GM19240 (cell line): Measurements from ENCODE around the gene TAF7.
"Not testable (repeated sequence)": the region's sequence is repeated elsewhere in the genome, so short reads cannot be mapped to it uniquely, and the experiment has no call there.

Experiments
- DNase-seq: peaks from one replicate; pipeline ENCODE4 v3.0.0; 2011; ENCODE audit warnings: low spot score; ENCODE audit not compliant: insufficient read length

Gene TAF7

DNA sequence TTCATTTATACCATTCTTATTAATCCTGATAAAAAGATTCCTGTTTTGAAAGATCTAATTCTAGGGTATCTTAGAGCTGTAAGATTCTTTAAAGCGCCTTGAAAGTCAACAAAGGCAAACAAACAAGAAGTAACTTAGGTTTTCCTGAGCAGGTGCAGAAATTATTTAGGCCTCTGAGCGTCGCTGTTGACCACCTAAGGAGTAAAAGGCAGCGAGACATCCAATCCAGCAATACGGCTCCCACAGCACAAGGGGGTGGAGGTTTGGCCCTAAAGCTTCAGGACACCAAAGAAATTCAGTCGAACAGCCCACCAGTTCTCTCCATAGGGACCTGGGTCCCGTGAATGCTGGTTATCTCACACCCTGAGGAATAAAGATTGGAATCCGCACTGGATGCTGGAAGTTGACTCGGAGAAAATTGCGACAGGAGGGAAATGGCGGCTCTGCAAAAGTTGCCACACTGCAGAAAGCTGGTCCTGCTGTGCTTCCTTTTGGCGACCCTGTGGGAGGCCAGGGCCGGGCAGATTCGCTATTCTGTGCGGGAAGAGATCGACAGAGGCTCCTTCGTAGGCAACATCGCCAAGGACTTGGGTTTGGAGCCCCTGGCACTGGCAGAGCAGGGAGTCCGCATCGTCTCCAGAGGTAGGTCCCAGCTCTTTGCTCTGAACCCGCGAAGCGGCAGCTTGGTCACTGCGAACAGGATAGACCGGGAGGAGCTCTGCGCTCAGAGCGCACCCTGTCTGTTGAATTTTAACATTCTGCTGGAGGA is 18.1 kb upstream of the TAF7 start, which contains the start of gene PCDHGA2:
TSS of gene PCDHGA2 (plus strand) at position 223 of the 769 bp plus-strand sequence.
- DNase-seq: no peak

DNA sequence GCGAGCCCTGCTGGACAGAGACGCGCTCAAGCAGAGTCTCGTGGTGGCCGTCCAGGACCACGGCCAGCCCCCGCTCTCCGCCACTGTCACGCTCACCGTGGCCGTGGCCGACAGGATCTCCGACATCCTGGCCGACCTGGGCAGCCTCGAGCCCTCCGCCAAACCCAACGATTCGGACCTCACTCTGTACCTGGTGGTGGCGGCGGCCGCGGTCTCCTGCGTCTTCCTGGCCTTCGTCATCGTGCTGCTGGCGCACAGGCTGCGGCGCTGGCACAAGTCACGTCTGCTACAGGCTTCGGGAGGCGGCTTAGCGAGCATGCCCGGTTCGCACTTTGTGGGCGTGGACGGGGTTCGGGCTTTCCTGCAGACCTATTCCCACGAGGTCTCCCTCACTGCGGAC is 12.0 kb upstream of the TAF7 start:
- not testable (repeated sequence) for DNase-seq

DNA sequence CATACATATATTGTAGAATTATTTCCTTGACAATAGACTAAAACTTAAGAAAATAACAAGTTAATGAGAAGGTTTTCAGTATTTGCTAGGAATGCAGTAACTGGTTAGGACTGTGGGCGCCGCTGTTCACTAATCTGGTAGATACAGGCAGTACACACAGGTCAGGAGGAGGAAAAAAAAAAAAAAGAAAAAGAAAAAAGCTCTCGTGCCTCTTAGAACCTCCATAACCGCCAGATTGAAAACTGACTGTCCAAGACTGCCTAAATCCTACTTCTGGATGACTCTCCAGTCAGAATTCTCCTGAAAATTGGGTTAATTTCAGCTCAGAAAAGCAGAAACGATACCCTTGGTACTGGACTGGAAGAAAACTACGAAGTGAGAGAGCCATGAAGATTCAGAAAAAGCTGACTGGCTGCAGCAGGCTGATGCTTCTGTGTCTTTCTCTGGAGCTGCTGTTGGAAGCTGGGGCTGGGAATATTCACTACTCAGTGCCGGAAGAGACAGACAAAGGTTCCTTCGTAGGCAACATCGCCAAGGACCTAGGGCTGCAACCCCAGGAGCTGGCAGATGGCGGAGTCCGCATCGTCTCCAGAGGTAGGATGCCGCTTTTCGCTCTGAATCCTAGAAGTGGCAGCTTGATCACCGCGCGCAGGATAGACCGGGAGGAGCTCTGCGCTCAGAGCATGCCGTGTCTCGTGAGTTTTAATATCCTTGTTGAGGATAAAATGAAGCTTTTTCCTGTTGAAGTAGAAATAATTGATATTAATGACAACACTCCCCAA is 9.9 kb upstream of the TAF7 start, which contains the start of gene PCDHGA1:
TSS of gene PCDHGA1 (plus strand) at position 216 of the 782 bp plus-strand sequence.
- DNase-seq: no peak

DNA sequence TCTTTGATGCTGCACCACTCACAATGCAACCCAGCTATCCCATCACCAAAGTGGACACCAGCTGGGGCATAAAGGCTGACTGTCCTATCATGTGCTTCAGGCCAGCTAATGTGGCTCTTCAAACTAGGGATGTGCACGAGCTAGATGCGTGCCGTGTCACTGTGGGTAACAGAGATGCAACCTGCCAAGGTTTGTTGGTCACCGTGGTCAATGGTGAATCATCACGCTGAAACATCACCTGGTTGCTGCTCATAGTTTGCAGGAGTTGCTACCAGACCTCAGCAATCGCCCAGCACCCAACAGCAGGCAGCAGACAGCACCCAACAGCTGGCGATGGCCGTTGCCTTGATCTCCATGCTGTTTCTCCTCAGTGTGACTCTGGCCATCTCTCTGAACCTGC is 7.6 kb upstream of the TAF7 start:
- DNase-seq: no peak

DNA sequence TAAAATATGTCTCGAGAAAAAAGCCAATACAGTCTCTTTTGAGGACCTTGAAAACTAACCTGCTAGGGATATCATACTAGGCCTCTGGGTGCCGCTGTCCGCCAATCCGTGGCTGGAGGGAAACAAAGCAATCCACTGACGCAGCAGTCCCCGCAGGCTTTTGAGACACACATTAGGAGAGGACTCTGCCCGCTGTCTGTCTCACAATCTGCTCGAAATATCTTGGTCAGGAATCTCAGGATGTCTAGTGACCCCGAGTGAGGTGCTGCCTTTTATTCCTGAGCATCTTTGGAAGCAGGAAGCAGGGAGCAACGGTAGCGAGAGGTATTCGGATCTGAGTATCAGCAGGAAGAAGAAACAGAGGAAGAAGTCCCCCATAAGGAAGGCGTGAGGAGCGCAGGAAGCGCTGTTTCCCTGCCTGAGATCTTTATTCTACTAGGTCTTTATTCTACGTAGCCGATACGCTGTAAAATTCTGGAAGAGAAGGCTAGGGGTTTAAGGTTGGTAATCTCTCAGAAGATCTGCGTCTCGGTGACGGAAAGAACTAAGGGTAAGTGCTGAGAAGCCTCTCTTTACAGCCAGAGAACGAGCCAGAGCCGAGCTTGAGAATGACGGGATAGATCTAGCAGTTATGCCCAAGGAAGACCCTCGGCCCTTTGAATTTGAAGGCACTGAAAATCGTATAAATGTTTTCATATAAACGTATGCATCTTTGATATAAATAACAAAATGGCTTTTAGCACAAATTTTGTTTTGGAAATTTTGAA is 5.7 kb upstream of the TAF7 start:
- no peak for DNase-seq

DNA sequence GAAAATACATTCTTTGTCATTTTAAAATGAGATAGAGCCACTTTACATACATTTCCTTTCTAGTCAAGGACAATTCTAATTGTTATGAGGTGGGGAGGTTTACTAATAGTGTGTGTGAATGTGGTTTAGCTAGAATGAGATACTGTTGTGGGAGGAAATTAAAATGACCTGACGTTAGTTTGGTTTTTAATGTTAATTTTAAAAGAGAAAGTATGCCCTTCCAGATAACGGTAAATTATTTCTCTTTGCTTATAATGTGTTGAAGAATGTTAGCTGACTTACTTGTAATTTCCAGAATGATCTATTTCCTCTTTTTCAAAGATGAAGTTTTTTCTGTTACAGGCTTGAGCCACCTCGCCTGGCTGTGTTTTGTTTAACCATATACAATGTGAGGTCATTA is 1.7 kb upstream of the TAF7 start:
- no peak for DNase-seq

DNA sequence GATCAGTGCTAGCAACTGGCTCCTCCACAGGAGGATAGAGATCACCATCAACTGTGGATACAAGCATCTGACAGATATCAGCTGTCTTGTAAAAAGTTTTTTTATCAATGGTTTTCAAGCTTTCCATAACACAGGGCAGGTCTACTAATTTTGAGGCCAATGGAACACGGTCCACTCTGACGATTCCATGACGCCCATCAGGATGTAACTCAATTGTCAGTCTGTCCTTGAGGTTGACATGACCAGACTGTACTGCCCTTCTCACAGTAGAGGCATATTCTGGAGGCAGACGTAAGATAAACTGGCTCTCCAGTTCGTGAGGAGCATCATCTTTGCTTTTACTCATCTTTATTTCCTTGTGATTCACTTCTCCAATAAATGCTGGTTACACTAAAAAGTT is 885 bp downstream of the TAF7 start:
- DNase-seq: no peak

DNA sequence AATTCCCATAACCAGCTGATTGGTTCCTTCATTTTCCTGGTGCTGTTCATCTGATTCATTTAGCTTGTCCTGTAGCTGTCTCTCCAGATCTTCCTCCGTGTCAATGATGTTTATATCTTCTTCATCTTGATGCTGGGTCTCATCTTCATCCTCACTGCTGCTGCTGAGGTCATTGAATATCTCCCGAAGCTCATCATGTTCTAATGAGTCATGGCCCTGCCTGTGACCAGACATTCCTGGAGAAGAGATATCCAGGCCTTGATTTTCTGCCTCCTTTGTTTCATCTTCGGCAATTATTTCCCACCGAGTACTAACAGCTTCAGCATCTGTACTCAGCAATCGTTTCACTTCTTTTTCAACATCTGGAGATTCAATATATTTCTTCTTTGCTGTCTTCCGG is 1.4 kb downstream of the TAF7 start:
- no peak for DNase-seq

DNA sequence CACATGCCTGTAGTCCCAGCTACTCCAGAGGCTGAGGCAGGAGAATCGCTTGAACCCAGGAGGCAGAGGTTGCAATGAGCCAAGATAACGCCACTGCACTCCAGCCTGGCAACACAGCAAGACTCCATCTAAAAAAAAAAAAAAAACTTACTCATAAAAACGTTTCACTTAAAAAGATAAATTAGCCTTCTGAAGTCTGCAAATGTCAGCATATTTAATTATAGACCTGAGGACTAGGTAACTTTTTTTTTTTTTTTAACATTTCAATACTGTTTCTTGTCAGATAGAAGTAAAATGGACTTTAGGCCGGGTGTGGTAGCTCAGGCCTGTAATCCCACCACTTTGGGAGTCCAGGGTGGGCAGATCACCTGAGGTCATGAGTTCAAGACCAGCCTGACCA is 3.6 kb downstream of the TAF7 start:
- DNase-seq: not testable (repeated sequence)

DNA sequence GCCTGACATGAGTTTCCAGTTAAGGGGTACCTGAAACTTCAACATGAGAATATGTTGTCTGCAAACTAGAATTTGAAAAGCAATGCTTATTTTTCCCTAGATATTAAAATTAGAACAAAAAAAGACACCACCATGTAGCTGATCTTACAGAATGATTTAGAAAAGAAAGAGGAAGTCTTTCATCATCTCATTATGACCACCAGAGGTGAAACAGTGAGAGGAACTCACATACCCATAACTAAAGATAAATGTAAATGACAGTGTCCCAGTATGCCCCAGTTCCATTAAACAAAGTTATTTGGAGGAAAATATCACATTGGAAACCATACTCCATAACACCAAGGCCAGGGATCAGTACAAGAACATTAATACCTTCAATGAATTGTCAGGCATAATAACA is 6.9 kb downstream of the TAF7 start:
- DNase-seq: no peak

DNA sequence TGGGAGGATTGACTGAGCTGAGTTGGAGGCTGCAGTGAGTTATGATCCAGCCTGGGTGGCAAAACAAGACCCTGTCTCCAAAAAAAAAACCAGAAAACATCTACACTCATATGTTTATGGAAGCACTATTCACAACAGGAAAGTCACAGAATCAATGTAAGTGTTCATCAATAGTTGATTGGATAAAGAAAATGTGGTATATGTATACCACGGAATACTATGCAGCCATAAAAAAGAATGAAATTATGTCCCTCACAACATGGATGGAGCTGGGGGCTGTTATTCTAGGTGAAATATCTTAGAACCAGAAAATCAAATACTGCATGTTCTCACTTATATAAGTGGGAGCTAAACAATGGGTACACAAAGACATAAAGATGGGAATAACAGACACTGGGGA is 14.0 kb downstream of the TAF7 start:
- DNase-seq: no peak

DNA sequence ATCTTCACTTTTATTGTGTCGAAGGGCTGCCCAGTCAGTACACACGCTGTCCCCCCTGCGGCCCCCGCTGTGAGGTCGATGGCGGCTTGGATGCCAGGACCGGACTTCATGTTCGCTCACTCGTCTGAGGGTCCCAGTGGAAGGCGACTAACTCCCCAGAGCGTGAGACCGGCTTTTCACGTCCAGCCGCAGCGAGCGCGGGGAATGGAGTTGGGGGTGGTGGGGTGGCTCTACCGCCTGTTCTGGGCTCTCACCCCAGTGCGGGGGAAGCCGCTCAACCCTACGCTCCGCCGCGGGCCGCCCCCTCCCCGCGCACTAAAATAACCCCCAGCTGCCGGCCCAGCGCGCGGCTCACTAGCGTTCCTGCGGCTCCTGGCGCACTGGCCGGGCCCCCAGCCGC is 16.8 kb downstream of the TAF7 start, which contains the start of gene SLC25A2:
TSS of gene SLC25A2 (minus strand) at position 294 of the 400 bp plus-strand sequence. CDS start at position 110, 184 bp downstream.
- DNase-seq: no peak

DNA sequence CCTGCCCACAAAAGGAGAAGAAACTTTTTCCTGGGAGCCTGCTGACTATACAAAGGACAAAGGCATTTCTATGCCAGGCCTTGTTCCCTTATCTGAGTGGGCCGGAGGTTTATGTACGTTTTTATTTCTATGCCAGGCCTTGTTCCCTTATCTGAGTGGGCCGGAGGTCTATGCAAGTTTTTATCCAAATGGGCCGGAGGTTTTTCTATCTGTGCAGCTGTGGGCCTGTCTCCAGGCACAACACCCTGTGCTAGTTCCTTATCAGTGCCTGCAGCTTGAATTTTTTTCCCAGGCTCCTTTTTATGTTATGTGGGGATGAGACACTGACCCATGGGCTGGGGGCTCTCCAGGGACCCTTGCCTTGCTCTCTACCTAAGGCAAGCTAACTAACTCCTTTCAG is 22.2 kb downstream of the TAF7 start:
- DNase-seq: no peak

DNA sequence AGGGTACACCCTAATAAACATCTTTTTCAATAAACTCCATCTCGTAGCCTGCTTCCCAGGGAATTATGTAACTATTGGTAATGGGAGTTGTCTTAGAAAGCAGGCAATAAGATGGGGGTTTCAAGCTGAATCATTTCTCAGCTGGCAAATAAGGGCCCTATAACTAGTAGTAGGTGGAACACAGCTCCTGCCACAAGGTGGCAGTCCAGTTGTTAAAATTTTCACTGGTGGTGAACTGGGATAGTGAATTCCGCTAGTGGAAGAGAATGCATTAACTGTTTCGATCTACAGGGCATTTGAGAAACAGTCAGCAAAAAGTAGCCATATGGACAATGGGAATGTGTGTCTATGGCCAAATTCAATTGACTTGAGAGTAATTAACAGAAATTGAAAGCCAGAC is 47.7 kb downstream of the TAF7 start:
- no peak for DNase-seq

DNA sequence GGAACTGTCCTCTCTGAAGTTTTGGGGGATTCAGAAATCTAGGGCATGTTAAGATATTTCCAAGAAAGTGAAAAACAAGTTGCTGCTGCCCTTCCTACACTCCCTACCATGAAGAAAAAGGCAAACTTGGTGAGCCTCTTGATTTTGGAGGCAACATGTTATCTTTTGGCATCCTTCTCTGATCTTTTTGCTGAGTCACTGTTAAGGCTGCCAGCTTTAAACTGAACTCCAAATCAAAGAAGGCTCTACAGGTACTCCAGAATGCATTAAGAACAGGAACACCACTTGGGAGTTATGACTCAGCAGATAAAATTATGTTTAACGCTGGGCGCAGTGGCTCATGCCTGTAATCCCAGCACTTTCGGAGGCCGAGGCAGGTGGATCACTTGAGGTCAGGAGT is 51.4 kb downstream of the TAF7 start:
- no peak for DNase-seq
